HG03108 (cell line): ENCODE measurements around the gene AVPI1.
"Not testable (repeated sequence)": the region's sequence is repeated elsewhere in the genome, so short reads cannot be mapped to it uniquely, and the experiment has no call there.

Experiments used
- ATAC-seq: cut with Tn5 transposase; IDR thresholded peaks from one replicate; pipeline ENCODE4 v1.9.1; 2021; ENCODE audit warnings: moderate library complexity; ENCODE audit not compliant: unreplicated experiment

AVPI1 gene

GRCh38 chr10:97684368-97684713, 2.7 kb downstream of the AVPI1 start:
- ATAC-seq, result not testable (repeated sequence)

- no peak for ATAC-seq
Observed at GRCh38 chr10:97683556-97684367, 3.3 kb downstream of the AVPI1 start.

- no peak for ATAC-seq
Observed at GRCh38 chr10:97682042-97682441, 5.0 kb downstream of the AVPI1 start.

GRCh38 chr10:97679594-97679993, 7.4 kb downstream of the AVPI1 start:
- no peak for ATAC-seq

- ATAC-seq, result no peak
Observed at GRCh38 chr10:97676770-97677581, 10.1 kb downstream of the AVPI1 start.

- no peak for ATAC-seq
Observed at GRCh38 chr10:97675222-97675621, 11.8 kb downstream of the AVPI1 start.

GRCh38 chr10:97673736-97674525, 13.1 kb downstream of the AVPI1 start:
- ATAC-seq, result no peak

GRCh38 chr10:97669571-97669970, 17.5 kb downstream of the AVPI1 start:
- ATAC-seq, result no peak

- no peak for ATAC-seq
Observed at GRCh38 chr10:97667463-97667862, 19.6 kb downstream of the AVPI1 start.

GRCh38 chr10:97666992-97667391, 20.0 kb downstream of the AVPI1 start:
- no peak for ATAC-seq

- ATAC-seq, result no peak
Observed at GRCh38 chr10:97664282-97664850, 22.7 kb downstream of the AVPI1 start.

GRCh38 chr10:97659589-97659988, 27.5 kb downstream of the AVPI1 start:
- no peak for ATAC-seq

- ATAC-seq, result no peak
Observed at GRCh38 chr10:97656777-97657176, 30.3 kb downstream of the AVPI1 start.

- no peak for ATAC-seq
Observed at GRCh38 chr10:97651773-97652172, 35.3 kb downstream of the AVPI1 start.

GRCh38 chr10:97650726-97651125, 36.3 kb downstream of the AVPI1 start:
- no peak for ATAC-seq

- ATAC-seq, result not testable (repeated sequence)
Observed at GRCh38 chr10:97649405-97649750, 37.7 kb downstream of the AVPI1 start.

- peak; percentile 85 for ATAC-seq
Observed at GRCh38 chr10:97648562-97649404, 38.3 kb downstream of the AVPI1 start.

GRCh38 chr10:97647556-97647955, 39.5 kb downstream of the AVPI1 start:
- no peak for ATAC-seq

GRCh38 chr10:97644936-97645335, 42.1 kb downstream of the AVPI1 start:
- no peak for ATAC-seq

- no peak for ATAC-seq
Observed at GRCh38 chr10:97643441-97643985, 43.5 kb downstream of the AVPI1 start.
